ENCODE results near the gene FRS2. TPM values are rescaled to one million over a fixed set of nuclear protein-coding genes. Genes with fewer than 3 reads are reported as not detected.

FRS2 gene
- total and polyA plus RNA-seq, 10 donors, result 3.4 to 51.7 (median 26.5) TPM

GRCh38 chr12:69425417-69425816, 44.8 kb upstream of the FRS2 start:
- intact Hi-C loops (cut with DNase I; ENCODE audit: low total_unique reads), result no loop called here
- TF ChIP-seq CTCF (IDR thresholded peaks at IDR 0.05 in 8 of 11, conservative IDR thresholded peaks at IDR 0.05 in 3 of 11) (no peak), POLR2A (IDR thresholded peaks at IDR 0.05) (no peak), POLR2AphosphoS5 (IDR thresholded peaks at IDR 0.05) (no peak)
- no peak for DNase-seq
- H3K9me3 ChIP-seq, result no peaks in the 10 kb centered on the region
- no peaks in the 10 kb centered on the region for H3K27me3 ChIP-seq (replicated peaks in 1 of 7)
- no peaks in the 10 kb centered on the region for H3K4me1 ChIP-seq
- 81 to 92% (median 83%) methylated on average over 3 of the region's 3 CpGs for WGBS, 5 donors
- H3K27ac ChIP-seq, result no peak overlapping the region
- H3K36me3 ChIP-seq, result no peaks in the 10 kb centered on the region
- no peak overlapping the region for H3K4me3 ChIP-seq

- WGBS, 5 donors, result 66 to 89% (median 87%) methylated on average over 7 of the region's 7 CpGs
These were observed 41.7 kb upstream of the FRS2 start for GRCh38 chr12:69428351-69429073.

GRCh38 chr12:69430942-69431590, 39.1 kb upstream of the FRS2 start:
- no peak for DNase-seq
- intact Hi-C loops (cut with DNase I; ENCODE audit: low total_unique reads), result no loop called here

More at GRCh38 chr12:69428351-69429073, 41.7 kb upstream of the FRS2 start:
- H3K36me3 ChIP-seq, result no peaks in the 10 kb centered on the region
- H3K4me3 ChIP-seq, result no peak overlapping the region
- H3K4me1 ChIP-seq, result no peaks in the 10 kb centered on the region
- TF ChIP-seq POLR2AphosphoS5 (IDR thresholded peaks at IDR 0.05), result no peak
- no peak for TF ChIP-seq CTCF (IDR thresholded peaks at IDR 0.05 in 8 of 11, conservative IDR thresholded peaks at IDR 0.05 in 3 of 11)
- H3K9me3 ChIP-seq, result no peaks in the 10 kb centered on the region
- H3K27me3 ChIP-seq (replicated peaks in 1 of 7), result no peaks in the 10 kb centered on the region
- intact Hi-C loops (cut with DNase I; ENCODE audit: low total_unique reads), result no loop called here
- no peak overlapping the region for H3K27ac ChIP-seq
- DNase-seq, result no peak

More at GRCh38 chr12:69430942-69431590, 39.1 kb upstream of the FRS2 start:
- no peaks in the 10 kb centered on the region for H3K4me1 ChIP-seq
- no peak overlapping the region for H3K27ac ChIP-seq
- H3K36me3 ChIP-seq, result no peaks in the 10 kb centered on the region
- H3K4me3 ChIP-seq, result no peak overlapping the region
- H3K9me3 ChIP-seq, result no peaks in the 10 kb centered on the region
- TF ChIP-seq POLR2AphosphoS5 (IDR thresholded peaks at IDR 0.05) (no peak), CTCF (IDR thresholded peaks at IDR 0.05 in 8 of 11, conservative IDR thresholded peaks at IDR 0.05 in 3 of 11) (no peak), POLR2A (IDR thresholded peaks at IDR 0.05) (no peak)
- WGBS, 5 donors, result 88 to 96% (median 93%) methylated on average over 8 of the region's 8 CpGs
- H3K27me3 ChIP-seq (replicated peaks in 1 of 7), result no peaks in the 10 kb centered on the region

Data from spleen (tissue), 11 donors.